Measurements from ENCODE around the gene KCNIP4. TPM values are rescaled to one million over a fixed set of nuclear protein-coding genes. Genes with fewer than 3 reads are reported as not detected.
"Not testable (repeated sequence)": the region's sequence is repeated elsewhere in the genome, so short reads cannot be mapped to it uniquely, and the experiment has no call there.

Gene KCNIP4
- total RNA-seq, 3 donors from 2014 or later, result 0.96 to 11.3 (median 2.4) TPM

GRCh38 chr4:21366312-21366711 is 582.3 kb downstream of the KCNIP4 start:
- intact Hi-C loops (cut with DNase I, micrococcal nuclease), result no loop called here
- DNase-seq (no peak), ATAC-seq (no peak)
- Histone ChIP-seq H3K4me3 (no peak overlapping the region), H3K9me3 (no peaks in the 10 kb centered on the region), H3K4me1 (ENCODE audit: low read depth) (no peaks in the 10 kb centered on the region), H3K36me3 (ENCODE audit: low read depth) (no peaks in the 10 kb centered on the region)
- no peak for TF ChIP-seq CTCF (IDR thresholded peaks at IDR 0.05)

GRCh38 chr4:21363701-21364100 is 584.9 kb downstream of the KCNIP4 start:
- TF ChIP-seq CTCF (IDR thresholded peaks at IDR 0.05), result no peak
- Histone ChIP-seq H3K36me3 (ENCODE audit: low read depth) (no peaks in the 10 kb centered on the region), H3K4me1 (ENCODE audit: low read depth) (no peaks in the 10 kb centered on the region), H3K4me3 (no peak overlapping the region), H3K9me3 (no peaks in the 10 kb centered on the region)
- ATAC-seq, result no peak
- DNase-seq, result no peak
- intact Hi-C loops (cut with DNase I, micrococcal nuclease), result no loop called here

GRCh38 chr4:21352354-21352753 is 596.2 kb downstream of the KCNIP4 start:
- H3K4me1 ChIP-seq (ENCODE audit: low read depth); H3K4me3 ChIP-seq; DNase-seq; intact Hi-C loops (cut with DNase I, micrococcal nuclease); H3K9me3 ChIP-seq; ATAC-seq; H3K36me3 ChIP-seq (ENCODE audit: low read depth): not testable (repeated sequence)

GRCh38 chr4:21347142-21347541 is 601.4 kb downstream of the KCNIP4 start:
- TF ChIP-seq CTCF (IDR thresholded peaks at IDR 0.05), result no peak
- no peak for ATAC-seq
- Histone ChIP-seq H3K9me3 (no peaks in the 10 kb centered on the region), H3K4me1 (ENCODE audit: low read depth) (no peaks in the 10 kb centered on the region), H3K4me3 (no peak overlapping the region), H3K36me3 (ENCODE audit: low read depth) (no peaks in the 10 kb centered on the region)
- intact Hi-C loops (cut with DNase I, micrococcal nuclease), result no loop called here
- DNase-seq, result no peak

- Histone ChIP-seq H3K9me3 (peaks cover 16% of the 10 kb centered on the region), H3K36me3 (ENCODE audit: low read depth) (no peaks in the 10 kb centered on the region), H3K4me1 (ENCODE audit: low read depth) (no peaks in the 10 kb centered on the region), H3K4me3 (no peak overlapping the region)
- intact Hi-C loops (cut with DNase I, micrococcal nuclease), result no loop called here
- TF ChIP-seq CTCF (IDR thresholded peaks at IDR 0.05), result no peak
- DNase-seq (no peak), ATAC-seq (no peak)
Observed at GRCh38 chr4:21327976-21328700, 620.4 kb downstream of the KCNIP4 start.

- intact Hi-C loops (cut with DNase I, micrococcal nuclease), result no loop called here
- H3K4me1 ChIP-seq (ENCODE audit: low read depth), result no peaks in the 10 kb centered on the region
- ATAC-seq, result no peak
Observed at GRCh38 chr4:21320034-21320433, 628.5 kb downstream of the KCNIP4 start.

More at GRCh38 chr4:21320034-21320433, 628.5 kb downstream of the KCNIP4 start:
- no peaks in the 10 kb centered on the region for H3K36me3 ChIP-seq (ENCODE audit: low read depth)
- DNase-seq, result no peak
- peaks cover 12% of the 10 kb centered on the region for H3K9me3 ChIP-seq
- H3K4me3 ChIP-seq, result no peak overlapping the region
- TF ChIP-seq CTCF (IDR thresholded peaks at IDR 0.05), result no peak
